Adrenal gland (tissue), 5 donors: ENCODE data around the gene TEK.

Experiments
- POLR2A ChIP-seq, 2 donors: fragments of 450-650 bp; IDR thresholded peaks; one replicate each; pipeline ENCODE4 v1.6.1; 2017; ENCODE audit warnings: antibody characterized with exemption in 2 of 2, mild to moderate bottlenecking in 2 of 2, moderate library complexity in 1 of 2
- TF ChIP-seq, protein P1 (sequence below), 6 experiments: fragments of 450-650 bp in 4 of 6; fragments of 200-600 bp in 2 of 6; sonication (generic) in 1 of 6; IDR thresholded peaks; 1 replicate in 5 of 6; 2 replicates in 1 of 6; pipeline versions ENCODE4 v1.5.1 to v1.8.0; 2016 to 2021; ENCODE audit warnings: antibody characterized with exemption in 6 of 6, mild to moderate bottlenecking in 2 of 6, moderate library complexity in 1 of 6
- donor health status: DM: no; HTN: no; CAD: no.

DNA sequence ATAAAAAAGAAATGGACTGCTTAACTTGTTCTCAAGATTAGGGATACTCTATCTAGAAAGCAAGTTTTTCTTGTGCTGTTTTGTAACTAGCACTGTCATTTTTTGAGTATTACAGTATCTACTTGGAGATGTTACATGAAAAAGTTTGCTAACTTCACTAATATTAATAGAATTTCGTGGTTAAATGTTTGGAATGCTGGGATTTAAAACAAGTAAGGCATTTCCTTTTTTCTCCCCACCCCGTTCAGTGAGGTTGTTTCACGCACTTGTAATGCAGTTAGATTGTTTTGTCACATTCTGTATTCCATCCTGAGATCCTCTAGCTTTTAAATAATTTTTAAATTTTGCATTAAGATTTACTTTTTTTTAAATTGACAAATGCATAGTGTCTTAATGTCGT is 20.0 kb upstream of the TEK start:
- TF ChIP-seq, protein P1, sequence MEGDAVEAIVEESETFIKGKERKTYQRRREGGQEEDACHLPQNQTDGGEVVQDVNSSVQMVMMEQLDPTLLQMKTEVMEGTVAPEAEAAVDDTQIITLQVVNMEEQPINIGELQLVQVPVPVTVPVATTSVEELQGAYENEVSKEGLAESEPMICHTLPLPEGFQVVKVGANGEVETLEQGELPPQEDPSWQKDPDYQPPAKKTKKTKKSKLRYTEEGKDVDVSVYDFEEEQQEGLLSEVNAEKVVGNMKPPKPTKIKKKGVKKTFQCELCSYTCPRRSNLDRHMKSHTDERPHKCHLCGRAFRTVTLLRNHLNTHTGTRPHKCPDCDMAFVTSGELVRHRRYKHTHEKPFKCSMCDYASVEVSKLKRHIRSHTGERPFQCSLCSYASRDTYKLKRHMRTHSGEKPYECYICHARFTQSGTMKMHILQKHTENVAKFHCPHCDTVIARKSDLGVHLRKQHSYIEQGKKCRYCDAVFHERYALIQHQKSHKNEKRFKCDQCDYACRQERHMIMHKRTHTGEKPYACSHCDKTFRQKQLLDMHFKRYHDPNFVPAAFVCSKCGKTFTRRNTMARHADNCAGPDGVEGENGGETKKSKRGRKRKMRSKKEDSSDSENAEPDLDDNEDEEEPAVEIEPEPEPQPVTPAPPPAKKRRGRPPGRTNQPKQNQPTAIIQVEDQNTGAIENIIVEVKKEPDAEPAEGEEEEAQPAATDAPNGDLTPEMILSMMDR (IDR thresholded peaks at IDR 0.05) = no peak
- no peak for TF ChIP-seq POLR2A (IDR thresholded peaks at IDR 0.05)
